CD14-positive monocyte (primary cell): Measurements from ENCODE around the gene SESN2. TPM values are rescaled to one million over a fixed set of nuclear protein-coding genes. Genes with fewer than 3 reads are reported as not detected.

Experiments used
- DNase-seq, 3 donors: peaks; one replicate each; pipeline ENCODE4 v3.0.0-alpha.2; 2011 to 2022
- H2AFZ ChIP-seq: 2 replicates; pipeline ENCODE4 v1.6.0; 2012; ENCODE audit warnings: mild to moderate bottlenecking, low read depth, low read length, inconsistent platforms; ENCODE audit not compliant: insufficient read depth, poor library complexity, severe bottlenecking
- H3K27ac ChIP-seq, 2 donors: 1 replicate in 1 of 2; 2 replicates in 1 of 2; pipeline ENCODE4 v1.5.1; 2012 to 2013; ENCODE audit warnings: low read length in 2 of 2, control low read depth in 1 of 2, inconsistent platforms in 1 of 2, low read depth in 1 of 2, mild to moderate bottlenecking in 1 of 2
- H3K27me3 ChIP-seq, 2 donors: one replicate each; pipeline versions ENCODE4 v1.6.0 to v1.6.1; 2011 to 2013; ENCODE audit warnings: low read length in 2 of 2; ENCODE audit not compliant: control insufficient read depth in 2 of 2, insufficient read depth in 2 of 2
- H3K36me3 ChIP-seq, 2 donors: replicated peaks in 1 of 2; 1 replicate in 1 of 2; 2 replicates in 1 of 2; pipeline versions ENCODE4 v1.5.1 to v1.6.1; 2012 to 2013; ENCODE audit warnings: low read length in 2 of 2, control low read depth in 1 of 2, inconsistent platforms in 1 of 2, mild to moderate bottlenecking in 1 of 2; ENCODE audit not compliant: insufficient read depth in 2 of 2, control insufficient read depth in 1 of 2
- H3K4me1 ChIP-seq, 2 donors: 1 replicate in 1 of 2; 2 replicates in 1 of 2; pipeline versions ENCODE4 v1.5.1 to v1.6.1; 2012 to 2013; ENCODE audit warnings: low read length in 2 of 2, control low read depth in 1 of 2, inconsistent platforms in 1 of 2, mild to moderate bottlenecking in 1 of 2, moderate library complexity in 1 of 2; ENCODE audit not compliant: insufficient read depth in 2 of 2, control insufficient read depth in 1 of 2
- H3K4me2 ChIP-seq: replicated peaks from 2 replicates; pipeline ENCODE3; 2012; ENCODE audit warnings: low read length, moderate library complexity, mild to moderate bottlenecking; ENCODE audit not compliant: poor library complexity, severe bottlenecking; ENCODE audit errors: extremely low read depth
- H3K4me3 ChIP-seq, 3 experiments: fragments of 200-600 bp in 1 of 3; sonication (generic) in 1 of 3; replicated peaks in 1 of 3; 1 replicate in 2 of 3; 2 replicates in 1 of 3; pipeline ENCODE4 v1.5.1; 2011 to 2013; ENCODE audit warnings: low read length in 3 of 3, mild to moderate bottlenecking in 3 of 3, control low read depth in 2 of 3, low read depth in 2 of 3, inconsistent platforms in 1 of 3, moderate library complexity in 1 of 3
- H3K79me2 ChIP-seq: 2 replicates; pipeline ENCODE4 v1.6.0; 2012; ENCODE audit warnings: mild to moderate bottlenecking, control low read depth, inconsistent platforms, low read length, moderate library complexity; ENCODE audit not compliant: insufficient read depth
- H3K9ac ChIP-seq: 2 replicates; pipeline ENCODE4 v1.6.0; 2017; ENCODE audit warnings: low read length, mild to moderate bottlenecking; ENCODE audit not compliant: insufficient read depth, poor library complexity, severe bottlenecking
- H3K9me3 ChIP-seq, 2 donors: replicated peaks in 1 of 2; 1 replicate in 1 of 2; 2 replicates in 1 of 2; pipeline versions ENCODE4 v1.5.1 to v1.6.1; 2012 to 2013; ENCODE audit warnings: low read length in 2 of 2, control low read depth in 1 of 2; ENCODE audit not compliant: control insufficient read depth in 1 of 2, insufficient read depth in 1 of 2
- H4K20me1 ChIP-seq: 2 replicates; pipeline ENCODE4 v1.6.0; 2012; ENCODE audit warnings: mild to moderate bottlenecking, low read length, control low read depth, moderate library complexity; ENCODE audit not compliant: insufficient read depth
- H3K27ac Mint-ChIP-seq, 7 donors: one replicate each; pipeline ENCODE4 v1.8.0; 2020; ENCODE audit warnings: mild to moderate bottlenecking in 7 of 7, mixed read lengths in 7 of 7, moderate library complexity in 6 of 7, inconsistent platforms in 2 of 7
- H3K27me3 Mint-ChIP-seq, 3 donors: one replicate each; pipeline ENCODE4 v1.8.0; 2021 to 2022; ENCODE audit warnings: low read depth in 3 of 3, mild to moderate bottlenecking in 3 of 3, mixed read lengths in 3 of 3, moderate library complexity in 3 of 3, inconsistent platforms in 1 of 3
- H3K36me3 Mint-ChIP-seq, 2 donors: one replicate each; pipeline ENCODE4 v1.8.0; 2020; ENCODE audit warnings: mixed read lengths in 2 of 2, inconsistent platforms in 1 of 2, mild to moderate bottlenecking in 1 of 2
- H3K4me1 Mint-ChIP-seq: one replicate; pipeline ENCODE4 v1.8.0; 2020; ENCODE audit warnings: mild to moderate bottlenecking, mixed read lengths
- H3K4me3 Mint-ChIP-seq, 2 donors: one replicate each; pipeline ENCODE4 v1.8.0; 2020; ENCODE audit warnings: mild to moderate bottlenecking in 2 of 2, mixed read lengths in 2 of 2, moderate library complexity in 1 of 2
- H3K9me3 Mint-ChIP-seq, 7 donors: one replicate each; pipeline ENCODE4 v1.8.0; 2020 to 2022; ENCODE audit warnings: mixed read lengths in 7 of 7, mild to moderate bottlenecking in 6 of 7, moderate library complexity in 6 of 7, inconsistent platforms in 2 of 7
- WGBS: methylation state at CpG from one replicate; pipeline ENCODE4 v1.1.5; 2013; ENCODE audit warnings: missing lambda C conversion rate; ENCODE audit not compliant: insufficient coverage; 5-methylcytosine and 5-hydroxymethylcytosine counted together
- intact Hi-C, 2 donors: fragments of 100-400 bp; cut with micrococcal nuclease; formaldehyde crosslinking; loops; one replicate each; pipeline versions ENCODE4 v1.15.0 to v1.15.1; 2023
- polyA plus RNA-seq, 3 donors: library from polyadenylated mRNA; depleted of rRNA in 1 of 3; unstranded in 2 of 3; stranded (reverse) in 1 of 3; fragments of 300-500 nt in 2 of 3; fragments of >200 nt in 1 of 3; fragmentation: Illumina TruSeq in 2 of 3; gene quantifications; 1 replicate in 2 of 3; 2 replicates in 1 of 3; pipeline ENCODE4 v1.2.3, GENCODE V29; 2012 to 2021
- TF ChIP-seq, protein P1 (sequence below): fragments of 200-600 bp; IDR thresholded peaks from one replicate; pipeline ENCODE4 v1.8.0; 2022; ENCODE audit warnings: antibody characterized with exemption, mild to moderate bottlenecking

SESN2 gene
- polyA plus RNA-seq, 3 donors: 5.0 to 15.7 (median 5.1) TPM

GRCh38 chr1:28233264-28233606 lies 26.1 kb upstream of the SESN2 start:
- Histone ChIP-seq H3K4me2 (peak overlapping the region; percentile 77), H3K27me3 (no peaks in the 10 kb centered on the region), H3K9me3 (no peaks in the 10 kb centered on the region), H3K27ac (peak overlapping the region in 1 of 2 donors; percentile 8), H3K79me2 (peaks cover 78% of the 10 kb centered on the region), H3K4me1 (peaks cover 35 to 44% of the 10 kb centered on the region in 2 donors), H3K36me3 (peaks cover 11 to 31% of the 10 kb centered on the region in 2 donors), H4K20me1 (no peaks in the 10 kb centered on the region), H3K9ac (no peak overlapping the region), H2AFZ (peak overlapping the region; percentile 91), H3K4me3 (peak overlapping the region in 2 of 3 experiments; percentile 75 to 84)
- peak overlapping the region in 1 of 2 donors; percentile 35 for H3K4me3 Mint-ChIP-seq
- TF ChIP-seq, protein P1, sequence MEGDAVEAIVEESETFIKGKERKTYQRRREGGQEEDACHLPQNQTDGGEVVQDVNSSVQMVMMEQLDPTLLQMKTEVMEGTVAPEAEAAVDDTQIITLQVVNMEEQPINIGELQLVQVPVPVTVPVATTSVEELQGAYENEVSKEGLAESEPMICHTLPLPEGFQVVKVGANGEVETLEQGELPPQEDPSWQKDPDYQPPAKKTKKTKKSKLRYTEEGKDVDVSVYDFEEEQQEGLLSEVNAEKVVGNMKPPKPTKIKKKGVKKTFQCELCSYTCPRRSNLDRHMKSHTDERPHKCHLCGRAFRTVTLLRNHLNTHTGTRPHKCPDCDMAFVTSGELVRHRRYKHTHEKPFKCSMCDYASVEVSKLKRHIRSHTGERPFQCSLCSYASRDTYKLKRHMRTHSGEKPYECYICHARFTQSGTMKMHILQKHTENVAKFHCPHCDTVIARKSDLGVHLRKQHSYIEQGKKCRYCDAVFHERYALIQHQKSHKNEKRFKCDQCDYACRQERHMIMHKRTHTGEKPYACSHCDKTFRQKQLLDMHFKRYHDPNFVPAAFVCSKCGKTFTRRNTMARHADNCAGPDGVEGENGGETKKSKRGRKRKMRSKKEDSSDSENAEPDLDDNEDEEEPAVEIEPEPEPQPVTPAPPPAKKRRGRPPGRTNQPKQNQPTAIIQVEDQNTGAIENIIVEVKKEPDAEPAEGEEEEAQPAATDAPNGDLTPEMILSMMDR: no peak
- intact Hi-C loops: no loop called here
- no peak for DNase-seq
- peaks cover 16 to 22% of the 10 kb centered on the region in 2 donors for H3K36me3 Mint-ChIP-seq
- H3K9me3 Mint-ChIP-seq: no peaks in the 10 kb centered on the region
- H3K27me3 Mint-ChIP-seq: peaks cover 0 to 2% (median 0%) of the 10 kb centered on the region in 3 donors
- 62% methylated on average over 10 of the region's 14 CpGs for WGBS
- peaks cover 13% of the 10 kb centered on the region for H3K4me1 Mint-ChIP-seq
- H3K27ac Mint-ChIP-seq: peak overlapping the region in 3 of 7 donors; percentile 98 to 99 (median 99)

GRCh38 chr1:28235755-28236655 lies 23.3 kb upstream of the SESN2 start, which contains the start of gene ATP5IF1:
Gene ATP5IF1, plus strand, starts transcription at chr1:28236124. Its CDS starts 60 bp downstream, at chr1:28236184.
- Histone ChIP-seq H2AFZ (peak within 1 kb of the TSS; percentile 100), H4K20me1 (no peaks in the 10 kb centered on the region), H3K4me2 (peak within 1 kb of the TSS; percentile 87), H3K9ac (peak within 1 kb of the TSS; percentile 83), H3K4me1 (peaks cover 35 to 44% of the 10 kb centered on the region in 2 donors), H3K9me3 (no peaks in the 10 kb centered on the region), H3K4me3 (peak within 1 kb of the TSS; percentile 68 to 94 (median 75)), H3K79me2 (peaks cover 51% of the 10 kb centered on the region), H3K27ac (peak within 1 kb of the TSS; percentile 53 to 86), H3K27me3 (no peaks in the 10 kb centered on the region), H3K36me3 (peaks cover 0 to 9% of the 10 kb centered on the region in 2 donors)
- Mint-ChIP-seq H3K27me3 (no peaks in the 10 kb centered on the region), H3K9me3 (no peaks in the 10 kb centered on the region), H3K27ac (no peak within 1 kb of the TSS), H3K4me1 (peaks cover 8% of the 10 kb centered on the region), H3K4me3 (no peak within 1 kb of the TSS), H3K36me3 (peaks cover 0 to 2% of the 10 kb centered on the region in 2 donors)
- WGBS: under 1% methylated on average over 56 of the region's 60 CpGs
- peak; percentile 95 to 98 (median 96) for DNase-seq
- TF ChIP-seq, protein P1: no peak
- intact Hi-C loops: no loop called here
